GM19351 (cell line): ENCODE data around the gene TM4SF5.

Experiments
- ATAC-seq: cut with Tn5 transposase; IDR thresholded peaks from one replicate; pipeline ENCODE4 v1.9.1; 2021; ENCODE audit warnings: mild to moderate bottlenecking, moderate library complexity; ENCODE audit not compliant: unreplicated experiment

Gene TM4SF5

DNA sequence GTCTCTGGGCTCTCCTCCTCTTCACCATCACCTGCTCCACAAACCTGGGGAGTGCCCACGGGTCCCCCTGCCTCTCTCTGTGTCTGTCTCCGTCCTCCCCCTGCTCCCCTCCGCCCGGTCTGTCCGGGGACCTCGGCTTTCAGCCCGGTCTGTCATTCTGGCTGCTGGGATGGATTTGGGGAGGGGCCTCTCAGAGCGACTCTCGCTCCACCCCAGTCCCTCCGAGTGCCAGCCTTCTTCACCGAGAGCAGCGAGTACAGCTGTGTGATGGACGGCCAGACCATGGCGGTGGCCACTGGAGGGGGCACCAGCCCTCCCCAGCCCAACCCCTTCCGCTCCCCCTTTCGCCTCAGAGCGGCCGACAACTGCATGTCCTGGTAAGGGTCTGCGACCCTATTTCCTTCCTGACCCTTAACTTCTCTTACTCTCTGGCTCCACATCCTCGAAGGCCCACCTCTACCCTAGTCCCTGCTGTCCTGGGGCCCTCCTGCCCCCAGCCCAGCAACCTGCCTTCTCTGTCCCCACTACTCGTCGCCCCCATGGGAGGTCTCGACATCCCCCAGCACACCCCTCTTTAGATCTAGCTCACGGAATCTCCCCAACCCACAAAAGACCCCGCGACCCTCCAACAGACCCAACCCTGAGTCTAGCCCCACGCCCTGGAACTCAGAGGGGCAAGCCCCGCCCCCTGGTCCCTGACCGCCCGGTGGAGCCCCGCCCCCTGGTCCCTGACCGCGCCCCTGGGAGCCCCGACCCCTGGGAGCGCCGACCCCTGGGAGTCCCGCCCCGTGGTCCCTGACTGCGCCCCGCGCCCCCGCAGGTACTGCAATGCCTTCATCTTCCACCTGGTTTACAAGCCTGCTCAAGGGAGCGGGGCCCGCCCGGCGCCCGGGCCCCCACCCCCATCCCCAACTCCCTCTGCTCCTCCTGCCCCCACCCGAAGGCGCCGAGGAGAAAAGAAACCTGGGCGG, 26.4 kb upstream of the TM4SF5 start:
- no peak for ATAC-seq

DNA sequence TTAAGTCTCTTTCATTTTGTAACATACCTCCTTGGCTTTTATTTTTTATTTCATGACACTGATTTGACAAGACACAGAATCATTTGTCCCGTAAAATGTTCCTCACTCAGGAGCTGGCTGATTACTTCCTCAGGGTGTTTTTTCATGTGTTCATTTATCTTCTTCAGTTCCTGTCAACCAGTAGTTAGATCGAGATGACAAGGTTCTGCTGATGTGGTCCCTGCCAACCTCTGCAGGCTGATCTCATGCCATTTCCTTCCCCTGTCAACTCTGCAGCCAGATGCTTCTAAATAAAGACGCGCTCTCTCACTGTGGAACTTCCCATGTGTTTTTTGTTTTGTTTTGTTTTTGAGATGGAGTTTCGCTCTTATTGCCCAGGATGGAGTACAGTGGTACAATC, 23.8 kb upstream of the TM4SF5 start:
- no peak for ATAC-seq

DNA sequence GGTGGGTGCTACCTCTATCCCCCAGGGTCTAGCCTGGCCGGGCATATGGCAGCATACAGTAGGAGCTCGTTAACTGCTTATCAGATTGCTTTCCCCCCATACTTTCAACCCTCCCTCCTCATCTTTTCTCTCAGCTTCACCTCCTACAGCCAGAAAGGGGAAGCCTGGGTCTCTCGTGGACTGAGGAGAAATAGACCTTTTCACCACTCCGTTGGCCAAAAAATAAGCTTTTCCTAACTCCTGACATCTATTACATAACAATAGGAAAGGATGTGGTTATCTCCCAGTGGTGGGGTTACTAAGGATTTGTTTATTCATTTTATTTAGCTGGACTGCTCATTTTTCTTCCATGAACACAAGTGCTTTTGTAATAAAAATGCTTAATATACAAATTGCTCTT, 23.0 kb upstream of the TM4SF5 start:
- ATAC-seq = no peak

DNA sequence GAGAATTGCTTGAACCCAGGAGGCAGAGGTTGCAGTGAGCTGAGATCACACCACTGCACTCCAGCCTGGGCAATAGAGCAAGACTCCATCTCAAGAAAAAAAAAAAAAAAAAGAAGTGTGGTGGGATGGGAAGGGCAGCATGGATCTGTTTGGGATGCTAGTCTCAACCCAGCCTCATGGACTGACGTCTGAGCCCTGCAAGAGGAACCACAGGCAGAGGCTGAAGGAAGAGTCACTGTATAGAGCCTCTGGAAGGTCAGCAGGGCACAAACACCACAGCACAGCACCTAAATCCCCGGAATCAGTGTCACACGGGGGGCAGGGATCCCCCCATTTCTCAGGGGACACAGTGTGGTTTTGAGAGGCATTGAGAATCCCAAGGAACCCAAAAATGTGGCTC, 21.1 kb upstream of the TM4SF5 start:
- ATAC-seq = no peak

DNA sequence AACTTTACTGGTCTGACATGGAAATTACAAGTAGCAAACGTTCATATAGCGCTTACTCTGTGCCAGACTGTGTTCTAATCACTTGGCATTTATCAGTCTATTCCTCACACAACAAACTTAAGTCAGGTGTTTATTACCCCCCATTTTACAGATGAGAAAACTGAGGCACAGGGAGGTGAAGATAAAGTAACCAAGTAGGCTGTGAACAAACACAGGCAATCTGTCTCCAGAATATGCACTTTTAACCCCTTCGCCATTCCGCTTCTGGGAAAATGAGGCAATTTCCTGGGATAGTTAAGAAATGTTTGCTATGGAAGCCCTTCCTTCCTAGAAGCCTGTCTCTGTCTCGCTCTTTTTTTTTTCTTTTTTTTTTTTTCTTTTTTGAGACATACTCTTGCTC, 19.8 kb upstream of the TM4SF5 start:
- ATAC-seq = no peak

DNA sequence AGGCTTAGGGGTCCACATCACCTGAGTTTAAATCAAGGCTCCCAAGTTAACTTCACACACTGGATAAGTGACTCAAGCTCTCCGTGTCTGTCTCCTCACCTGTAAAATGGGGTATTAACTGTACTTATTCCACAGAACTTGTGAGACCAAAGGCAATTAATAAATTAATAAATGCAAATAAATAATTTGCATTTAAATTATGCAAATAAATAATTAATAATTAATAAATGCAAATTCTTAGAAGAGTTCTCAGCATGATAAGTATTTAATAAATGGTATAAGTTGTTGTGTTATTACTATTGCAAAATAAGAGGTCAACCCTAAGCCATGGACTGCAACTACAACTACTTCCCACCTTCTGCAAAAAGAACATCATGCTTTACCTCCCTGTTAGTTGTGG, 18.3 kb upstream of the TM4SF5 start:
- no peak for ATAC-seq

DNA sequence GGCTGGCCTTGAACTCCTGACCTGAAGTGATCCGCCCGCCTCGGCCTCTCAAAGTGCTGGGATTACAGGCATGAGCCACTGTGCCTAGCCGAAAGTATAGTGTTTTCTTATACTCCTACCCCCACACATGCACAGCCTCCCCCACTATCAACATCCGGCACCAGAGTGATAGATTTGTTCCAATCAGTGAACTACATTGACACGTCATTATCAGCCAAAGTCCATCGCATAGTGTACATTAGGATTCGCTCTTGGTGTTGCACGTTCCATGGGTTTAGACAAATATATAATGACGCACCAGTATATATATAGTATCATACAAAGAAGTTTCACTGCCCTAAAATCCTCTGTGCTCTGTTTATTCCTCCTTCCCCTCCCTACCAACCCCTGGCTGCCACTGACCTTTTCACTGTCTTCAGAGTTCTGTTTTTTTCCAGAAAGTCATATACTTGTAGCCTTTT, 11.9 kb upstream of the TM4SF5 start:
- ATAC-seq = no peak

DNA sequence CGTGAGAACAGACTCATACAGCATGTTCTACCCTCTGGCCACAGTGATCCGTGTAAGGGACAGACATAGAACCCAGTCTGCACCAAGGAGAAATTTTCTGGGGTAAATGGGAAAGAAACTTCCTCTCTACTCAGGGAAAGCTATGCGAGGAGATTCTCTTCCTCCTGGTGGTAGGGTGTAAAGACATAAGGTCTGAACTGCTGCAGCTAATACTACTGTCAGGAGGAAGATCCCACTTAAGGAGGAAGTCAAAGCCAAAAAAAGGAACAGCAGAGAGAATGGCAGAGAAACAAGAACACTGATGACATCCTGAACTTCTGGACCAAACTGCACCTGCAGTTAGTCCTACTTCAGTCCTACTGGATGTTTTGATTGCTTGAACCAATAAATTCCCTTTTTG, 7.1 kb upstream of the TM4SF5 start:
- no peak for ATAC-seq

DNA sequence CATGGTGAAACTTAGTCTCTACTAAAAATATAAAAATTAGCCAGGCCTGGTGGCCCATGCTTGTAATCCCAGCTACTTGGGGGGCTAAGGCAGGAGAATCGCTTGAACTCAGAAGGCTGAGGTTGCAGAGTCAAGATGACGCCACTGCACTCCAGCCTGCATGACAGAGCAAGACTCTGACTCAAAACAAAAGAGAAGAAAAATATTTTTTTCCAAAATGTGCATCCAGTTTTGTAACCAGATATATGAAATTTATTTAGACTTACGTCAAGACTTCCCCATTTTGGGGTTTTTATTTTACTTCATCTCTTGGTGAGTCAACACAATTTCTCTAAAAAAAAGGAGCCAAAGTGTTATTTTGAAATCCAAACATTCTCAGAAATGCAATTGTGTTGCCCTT, 5.5 kb upstream of the TM4SF5 start:
- ATAC-seq = no peak

DNA sequence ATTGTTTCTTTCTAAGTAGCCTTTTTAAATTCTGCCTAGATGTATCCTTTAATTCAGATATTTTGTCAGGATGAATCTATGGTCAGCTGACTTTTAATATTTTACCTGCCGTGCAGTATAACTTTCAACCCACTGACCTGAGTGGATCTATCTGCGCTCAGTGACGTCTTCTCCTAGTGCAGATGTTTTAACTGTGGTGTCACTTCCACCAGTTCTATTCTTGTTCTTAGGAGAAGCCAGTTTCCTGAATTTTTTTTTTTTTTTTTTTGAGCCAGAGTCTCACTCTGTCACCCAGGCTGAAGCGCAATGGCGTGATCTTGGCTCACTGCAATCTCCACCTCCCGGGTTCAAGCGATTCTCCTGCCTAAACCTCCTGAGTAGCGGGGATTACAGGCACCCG, 5.0 kb upstream of the TM4SF5 start:
- no peak for ATAC-seq

DNA sequence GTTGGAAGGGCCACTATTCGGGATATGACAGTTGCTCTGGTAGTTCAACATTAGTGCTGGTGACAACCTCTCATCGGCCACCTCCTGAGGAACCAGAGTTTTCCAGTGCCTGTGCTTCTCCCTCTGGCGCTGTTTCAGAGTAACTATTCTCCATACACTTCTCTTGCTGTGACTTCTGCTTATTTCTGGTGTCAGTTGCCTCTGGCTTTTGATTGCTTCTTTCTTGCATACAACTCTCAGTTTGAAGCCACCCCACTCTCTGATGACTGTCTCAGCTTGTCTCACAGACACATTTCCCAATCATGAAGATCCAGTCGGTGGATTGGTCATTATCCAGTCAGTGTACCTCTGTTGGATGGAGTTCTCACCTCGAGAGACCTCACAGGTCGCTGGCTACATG, 3.4 kb upstream of the TM4SF5 start:
- ATAC-seq = no peak

DNA sequence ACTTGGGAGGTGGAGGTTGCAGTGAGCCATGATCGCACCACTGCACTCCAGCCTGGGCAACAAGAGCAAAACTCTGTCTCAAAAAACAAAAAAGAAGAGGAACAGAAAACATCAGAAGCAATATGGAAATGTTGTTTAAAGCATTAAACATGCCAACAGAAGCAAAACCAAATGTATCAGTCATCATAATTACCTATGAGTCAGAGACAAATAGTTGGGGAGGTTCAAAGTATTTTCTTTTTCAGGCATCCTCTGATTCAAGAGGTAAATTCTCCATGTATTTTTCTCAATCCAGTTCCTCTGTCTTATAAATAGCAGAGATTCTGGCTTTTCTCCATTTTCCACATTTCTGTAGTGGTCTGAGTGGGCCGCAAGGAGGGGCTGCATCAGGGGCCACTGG, 2.1 kb upstream of the TM4SF5 start:
- no peak for ATAC-seq

DNA sequence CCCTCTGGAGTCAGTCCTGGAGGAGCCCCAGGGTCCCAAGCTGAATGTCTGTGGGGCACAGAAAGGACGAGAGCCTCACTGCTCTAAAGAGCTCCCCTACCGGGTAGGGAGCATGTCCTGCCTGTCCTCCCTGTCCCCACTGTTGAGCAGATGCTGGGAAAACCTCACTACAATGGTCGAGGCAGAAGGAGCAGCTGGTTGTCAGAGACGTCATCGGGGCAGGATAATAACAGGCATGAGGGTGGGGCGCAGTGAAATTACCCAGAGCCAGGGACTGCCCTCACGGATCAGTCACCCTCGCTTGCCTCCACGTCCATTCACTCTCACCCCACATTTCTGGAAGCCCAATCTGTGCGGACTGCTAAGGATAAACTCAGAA, 538 bp downstream of the TM4SF5 start:
- ATAC-seq = no peak

DNA sequence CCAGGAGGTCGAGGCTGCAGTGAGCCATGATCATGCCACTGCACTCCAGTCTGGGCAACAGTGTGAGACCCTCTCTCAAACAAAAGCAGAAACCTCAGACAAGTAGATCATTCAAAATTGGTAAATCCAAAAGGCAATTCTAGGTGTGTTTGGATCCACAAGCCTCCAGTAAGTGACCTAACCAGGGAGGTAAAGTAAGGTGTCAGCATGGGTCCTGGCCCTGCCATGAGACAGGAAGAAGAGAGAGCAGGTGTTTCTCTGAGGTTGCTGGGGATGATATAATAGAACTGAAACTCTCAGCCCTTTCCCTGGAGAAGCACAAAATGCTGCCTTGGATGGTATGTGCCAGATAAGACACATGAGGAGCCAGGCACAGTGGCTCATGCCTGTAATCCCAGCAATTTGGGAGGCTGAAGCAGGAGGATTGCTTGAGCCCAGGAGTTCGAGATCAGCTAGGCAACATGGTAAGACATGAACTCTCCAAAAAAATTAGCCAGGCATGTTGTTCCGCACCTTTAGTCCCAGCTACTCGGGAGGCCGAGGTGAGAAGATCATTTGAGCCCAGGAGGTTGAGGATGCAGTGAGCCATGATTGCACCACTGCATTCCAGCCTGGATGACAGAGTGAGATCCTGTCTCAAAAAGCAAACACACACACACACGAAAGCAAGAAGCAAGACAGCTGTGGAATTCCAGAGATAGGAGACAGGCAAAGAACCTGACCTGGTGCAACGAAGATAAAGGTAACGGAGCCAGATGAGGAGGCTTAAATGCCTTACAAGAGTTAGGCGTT, 6.5 kb downstream of the TM4SF5 start:
- no peak for ATAC-seq

DNA sequence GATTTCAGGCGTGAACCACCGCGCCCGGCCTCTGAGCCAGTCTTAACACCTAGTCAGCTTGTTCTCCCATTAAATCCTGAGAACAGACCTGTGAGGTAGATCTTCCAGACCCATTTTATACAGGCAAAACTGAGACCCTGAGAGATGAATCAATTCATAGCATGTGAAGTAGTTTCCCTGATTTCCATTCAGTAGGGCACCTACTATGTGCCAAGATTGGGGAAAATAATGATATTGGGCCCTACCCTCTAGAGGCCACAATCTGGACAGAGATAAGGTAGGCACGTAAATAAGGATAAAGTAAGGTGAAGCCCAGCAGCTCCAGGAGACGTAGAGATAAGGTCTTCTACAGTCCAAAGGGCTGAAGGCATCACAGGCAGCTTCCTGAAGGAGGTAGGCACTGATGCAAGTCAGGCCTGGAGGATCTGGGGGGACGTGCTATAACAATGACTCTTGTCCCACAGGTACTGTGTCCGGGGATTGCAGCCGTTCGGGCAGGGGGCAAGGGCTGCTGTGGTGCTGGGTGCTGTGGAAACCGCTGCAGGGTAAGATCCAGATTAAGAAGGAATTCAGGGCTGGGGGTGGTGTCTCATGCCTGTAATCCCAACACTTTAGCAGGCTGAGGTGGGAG, 8.8 kb downstream of the TM4SF5 start:
- no peak for ATAC-seq

DNA sequence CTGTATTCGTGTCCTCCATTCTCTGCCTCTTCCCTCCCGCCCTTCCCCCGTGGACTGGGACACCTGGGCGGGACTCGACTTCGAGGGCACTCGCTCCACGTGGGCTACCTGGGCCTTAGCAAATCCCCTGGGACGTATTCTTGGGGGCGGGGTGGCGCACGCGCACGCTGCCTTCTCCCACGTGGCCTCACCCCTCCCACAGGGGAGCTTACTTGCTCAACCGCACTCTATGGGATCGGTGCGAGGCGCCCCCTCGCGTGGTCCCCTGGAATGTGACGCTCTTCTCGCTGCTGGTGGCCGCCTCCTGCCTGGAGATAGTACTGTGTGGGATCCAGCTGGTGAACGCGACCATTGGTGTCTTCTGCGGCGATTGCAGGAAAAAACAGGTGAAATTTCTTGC, 11.0 kb downstream of the TM4SF5 start:
- ATAC-seq = no peak

DNA sequence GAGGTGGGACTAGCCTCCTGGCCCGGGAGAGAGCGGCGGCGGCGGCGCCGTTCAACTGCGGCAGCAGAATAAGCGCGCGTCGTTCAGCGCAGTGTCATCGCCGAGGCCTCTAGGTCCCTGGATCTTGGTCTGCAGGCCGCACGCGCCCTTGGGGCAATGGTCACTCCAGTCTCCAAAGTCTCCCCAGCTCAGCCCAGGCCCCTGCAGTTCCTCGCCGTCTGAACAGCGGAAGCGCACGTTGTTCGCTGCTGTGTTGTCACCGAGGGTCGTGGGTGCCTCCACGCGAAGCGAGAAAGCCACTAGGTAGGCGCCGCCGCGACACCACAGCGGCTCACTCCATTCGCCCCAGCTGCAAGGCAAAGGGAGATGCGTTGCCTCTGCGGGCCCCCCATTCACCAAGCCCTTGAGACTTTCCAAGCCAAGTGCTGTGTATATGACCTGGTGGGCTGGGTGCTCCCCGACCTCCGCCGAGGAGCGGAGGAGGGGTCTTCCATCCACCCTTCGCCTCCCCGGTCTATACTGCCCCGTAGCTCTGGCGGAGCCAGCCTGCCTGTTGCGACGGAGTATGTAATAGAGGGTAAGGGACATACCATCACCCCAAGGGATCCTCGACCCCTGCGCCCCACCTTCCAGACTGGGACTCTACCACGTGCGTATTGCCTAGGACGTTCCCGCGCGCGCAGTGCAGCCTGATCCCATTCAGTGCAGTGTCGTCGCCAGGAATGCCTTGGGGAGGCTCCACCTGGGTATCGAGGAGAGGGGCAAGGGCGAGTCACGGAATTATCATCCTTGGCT, 13.8 kb downstream of the TM4SF5 start:
- ATAC-seq = no peak

DNA sequence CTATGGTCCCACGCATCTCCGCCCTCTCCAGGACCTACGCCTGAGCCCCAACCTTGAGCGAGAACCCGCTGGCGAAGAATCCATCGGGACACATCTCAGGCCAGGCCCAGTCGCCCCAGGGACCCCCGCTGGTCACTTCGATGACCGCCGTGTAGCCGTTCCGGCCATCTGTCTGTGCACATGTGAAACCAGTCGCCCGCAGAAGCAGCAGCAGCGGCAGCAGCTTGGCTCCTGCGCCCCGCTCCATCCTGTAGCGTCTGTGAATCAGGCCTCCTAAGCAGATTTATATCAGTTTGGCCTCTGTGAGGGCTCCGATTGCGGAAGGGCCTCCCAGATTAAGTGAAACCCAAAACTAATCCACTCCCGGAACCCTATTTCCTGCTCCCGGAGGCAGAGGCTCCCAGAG, 14.4 kb downstream of the TM4SF5 start, which contains the start of gene VMO1:
Gene VMO1 (minus strand): TSS at position 259 of the 406 bp plus-strand sequence. CDS start 12 bp downstream, at position 247.
- ATAC-seq = no peak

DNA sequence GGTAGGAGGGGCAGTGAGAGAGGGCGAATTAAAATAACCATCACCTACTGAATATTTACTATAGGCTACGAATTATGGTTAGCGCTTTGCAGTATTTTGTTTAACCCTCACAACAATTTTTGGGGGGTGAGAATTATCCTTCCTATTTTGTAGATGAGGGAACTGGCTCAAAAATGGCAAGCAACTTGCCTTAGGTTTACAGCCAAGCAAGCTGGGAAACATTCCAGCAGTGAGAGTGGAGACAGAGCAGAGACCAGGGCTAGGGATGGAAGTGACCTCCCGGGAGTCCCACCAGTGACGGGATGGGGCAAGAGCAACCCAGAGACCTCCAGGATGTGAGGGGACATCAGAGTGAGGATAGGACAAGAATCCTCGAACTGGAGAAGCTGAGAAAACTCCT, 14.8 kb downstream of the TM4SF5 start:
- no peak for ATAC-seq

DNA sequence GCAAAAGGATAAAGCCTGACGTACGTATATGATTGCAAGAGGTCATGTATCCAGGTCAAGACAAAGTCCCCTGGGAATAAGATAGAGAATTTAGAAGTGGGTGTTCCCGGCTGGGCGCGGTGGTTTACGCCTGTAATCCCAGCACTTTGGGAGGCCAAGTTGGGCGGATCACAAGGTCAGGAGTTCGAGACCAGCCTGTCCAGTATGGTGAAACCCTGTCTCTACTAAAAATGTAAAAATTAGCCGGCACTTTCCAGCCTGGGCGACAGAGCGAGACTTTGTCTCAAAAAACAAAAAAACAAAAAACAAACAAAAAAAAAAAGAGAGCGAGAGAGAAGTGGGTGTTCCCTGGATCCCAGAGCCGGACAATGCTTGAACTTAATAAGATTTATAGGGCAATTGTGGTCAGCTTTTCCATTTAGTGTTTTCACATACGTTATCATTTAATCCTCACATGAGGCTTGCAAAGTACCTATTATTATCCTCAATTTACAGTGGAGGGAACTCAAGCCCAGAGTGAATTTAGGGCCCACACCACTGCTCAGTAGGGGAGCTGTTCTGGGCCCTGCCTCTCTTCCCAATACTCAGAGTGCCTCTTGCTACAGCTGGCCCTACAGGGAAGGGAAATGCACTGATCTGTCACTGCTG, 16.6 kb downstream of the TM4SF5 start:
- ATAC-seq = no peak
